ENCODE measurements around the gene GTPBP10. TPM values are rescaled to one million over a fixed set of nuclear protein-coding genes. Genes with fewer than 3 reads are reported as not detected.
"Not testable (repeated sequence)": the region's sequence is repeated elsewhere in the genome, so short reads cannot be mapped to it uniquely, and the experiment has no call there.

GTPBP10 gene
- 15.9 TPM for polyA plus RNA-seq (ENCODE audit: insufficient read length)

- DNase-seq (ENCODE audit: low read depth), result peak; percentile 93
Observed at GRCh38 chr7:90346336-90347125, at the start of gene GTPBP10. Gene GTPBP10, plus strand, starts transcription at chr7:90346716. Its CDS starts 26 bp downstream, at chr7:90346742.

GRCh38 chr7:90298145-90299038 is 48.1 kb upstream of the GTPBP10 start:
- DNase-seq (ENCODE audit: low read depth), result no peak

GRCh38 chr7:90303241-90303640 is 43.3 kb upstream of the GTPBP10 start:
- DNase-seq (ENCODE audit: low read depth), result no peak

- no peak for DNase-seq (ENCODE audit: low read depth)
Observed at GRCh38 chr7:90309872-90310271, 36.6 kb upstream of the GTPBP10 start.

- DNase-seq (ENCODE audit: low read depth), result no peak
Observed at GRCh38 chr7:90311175-90311574, 35.3 kb upstream of the GTPBP10 start.

GRCh38 chr7:90312745-90313144 is 33.8 kb upstream of the GTPBP10 start:
- DNase-seq (ENCODE audit: low read depth), result no peak

GRCh38 chr7:90313907-90314306 is 32.6 kb upstream of the GTPBP10 start:
- no peak for DNase-seq (ENCODE audit: low read depth)

GRCh38 chr7:90320014-90320413 is 26.5 kb upstream of the GTPBP10 start:
- no peak for DNase-seq (ENCODE audit: low read depth)

GRCh38 chr7:90320418-90320800 is 26.1 kb upstream of the GTPBP10 start:
- no peak for DNase-seq (ENCODE audit: low read depth)

GRCh38 chr7:90320801-90321494 is 25.6 kb upstream of the GTPBP10 start, which contains the start of gene FAM237B:
Gene FAM237B, minus strand, starts transcription at chr7:90321304. Its CDS starts 1,556 bp downstream, at chr7:90319748.
- no peak for DNase-seq (ENCODE audit: low read depth)

GRCh38 chr7:90322837-90323236 is 23.7 kb upstream of the GTPBP10 start:
- no peak for DNase-seq (ENCODE audit: low read depth)

- no peak for DNase-seq (ENCODE audit: low read depth)
Observed at GRCh38 chr7:90326500-90326899, 20.0 kb upstream of the GTPBP10 start.

GRCh38 chr7:90334193-90334843 is 12.2 kb upstream of the GTPBP10 start:
- DNase-seq (ENCODE audit: low read depth), result no peak

- not testable (repeated sequence) for DNase-seq (ENCODE audit: low read depth)
Observed at GRCh38 chr7:90334926-90335325, 11.6 kb upstream of the GTPBP10 start.

GRCh38 chr7:90337106-90337505 is 9.4 kb upstream of the GTPBP10 start:
- DNase-seq (ENCODE audit: low read depth), result no peak

GRCh38 chr7:90345016-90345415 is 1.5 kb upstream of the GTPBP10 start:
- DNase-seq (ENCODE audit: low read depth), result no peak

GRCh38 chr7:90345595-90346335 is 751 bp upstream of the GTPBP10 start:
- DNase-seq (ENCODE audit: low read depth), result no peak

- DNase-seq (ENCODE audit: low read depth), result no peak
Observed at GRCh38 chr7:90347759-90348158, 1.2 kb downstream of the GTPBP10 start.

- DNase-seq (ENCODE audit: low read depth), result no peak
Observed at GRCh38 chr7:90349305-90349704, 2.8 kb downstream of the GTPBP10 start.

GRCh38 chr7:90350032-90350431 is 3.5 kb downstream of the GTPBP10 start:
- DNase-seq (ENCODE audit: low read depth), result not testable (repeated sequence)

GRCh38 chr7:90351987-90352386 is 5.5 kb downstream of the GTPBP10 start:
- no peak for DNase-seq (ENCODE audit: low read depth)

Measured in forelimb muscle (tissue), 1 donor.